GM19238 (cell line): Measurements from ENCODE around the gene PLA2G6.

ENCODE experiments used
- DNase-seq: peaks from one replicate; pipeline ENCODE4 v3.0.0; 2011; ENCODE audit warnings: low spot score; ENCODE audit not compliant: insufficient read length

PLA2G6 gene

GRCh38 chr22:38073150-38074130 lies 108.2 kb downstream of the PLA2G6 start:
- no peak for DNase-seq

DNA sequence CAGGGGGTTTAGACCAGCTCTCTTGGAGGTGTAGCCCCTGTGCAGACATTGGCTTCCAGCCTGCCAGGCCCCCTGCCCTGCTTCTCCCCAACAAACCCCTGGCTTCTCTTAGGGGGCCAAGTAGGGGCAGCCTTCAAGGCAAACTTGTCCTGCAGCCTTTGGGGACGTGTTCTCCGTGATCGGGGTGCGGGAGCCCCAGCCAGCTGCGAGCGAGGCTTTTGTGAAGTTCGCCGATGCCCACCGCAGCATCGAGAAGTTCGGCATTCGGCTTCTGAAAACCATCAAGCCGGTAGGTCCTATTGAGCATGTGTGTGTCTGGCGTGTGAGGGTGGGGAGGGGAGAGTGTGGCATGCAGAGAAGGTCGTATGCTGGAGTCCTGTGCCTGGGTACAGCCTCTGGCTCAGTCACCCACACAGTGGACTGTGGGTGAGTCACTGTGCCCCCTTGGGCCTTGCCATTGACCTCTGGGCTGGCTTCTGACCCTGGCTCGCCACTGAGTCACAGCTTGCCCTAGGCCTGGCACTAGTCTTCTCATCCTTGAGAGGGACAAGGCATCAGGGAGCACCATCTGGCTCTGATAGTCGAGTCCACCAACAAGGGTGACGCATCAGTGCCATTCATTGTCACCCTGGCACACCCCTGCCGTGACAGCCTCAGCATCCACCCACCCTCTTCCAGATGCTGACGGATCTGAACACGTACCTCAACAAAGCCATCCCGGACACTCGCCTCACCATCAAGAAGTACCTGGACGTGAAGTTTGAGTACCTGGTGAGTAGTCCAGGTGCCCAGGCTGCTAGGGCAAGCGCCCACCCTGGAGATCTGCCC lies 109.1 kb downstream of the PLA2G6 start:
- no peak for DNase-seq

GRCh38 chr22:38071421-38072321 lies 110.0 kb downstream of the PLA2G6 start:
- DNase-seq, result no peak

DNA sequence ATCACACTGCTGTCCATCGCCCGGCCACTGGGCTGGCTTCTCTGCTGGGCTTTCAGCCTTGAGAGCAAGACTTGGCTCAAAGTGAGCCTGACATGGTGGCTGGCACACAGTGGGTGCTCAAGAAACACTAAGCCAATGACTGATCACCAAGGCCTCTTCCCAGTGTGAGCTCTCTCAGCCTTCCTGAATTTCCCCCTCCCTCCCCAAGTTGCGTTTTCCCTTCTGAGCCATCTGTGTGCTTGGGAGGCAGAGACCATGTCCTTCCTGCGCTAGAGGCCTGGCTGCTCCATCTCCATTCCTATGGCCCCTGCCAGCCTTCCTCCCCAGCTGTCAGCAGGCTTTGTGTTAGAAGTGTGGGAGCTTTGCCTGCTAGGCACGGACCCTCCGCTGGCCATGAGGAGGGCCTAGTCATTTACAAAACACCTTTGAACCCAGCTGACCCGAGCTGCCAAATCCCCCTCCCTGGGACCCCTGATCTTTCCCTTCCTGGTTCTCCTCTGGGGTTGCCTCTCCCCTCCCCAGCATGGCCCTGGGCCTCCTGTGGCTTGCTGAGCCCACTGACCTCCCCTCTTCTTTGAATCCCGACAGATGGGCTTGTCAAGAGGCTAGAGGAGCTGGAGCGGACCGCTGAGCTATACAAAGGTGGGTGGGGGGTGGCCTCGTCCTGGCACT lies 111.2 kb downstream of the PLA2G6 start:
- no peak for DNase-seq

DNA sequence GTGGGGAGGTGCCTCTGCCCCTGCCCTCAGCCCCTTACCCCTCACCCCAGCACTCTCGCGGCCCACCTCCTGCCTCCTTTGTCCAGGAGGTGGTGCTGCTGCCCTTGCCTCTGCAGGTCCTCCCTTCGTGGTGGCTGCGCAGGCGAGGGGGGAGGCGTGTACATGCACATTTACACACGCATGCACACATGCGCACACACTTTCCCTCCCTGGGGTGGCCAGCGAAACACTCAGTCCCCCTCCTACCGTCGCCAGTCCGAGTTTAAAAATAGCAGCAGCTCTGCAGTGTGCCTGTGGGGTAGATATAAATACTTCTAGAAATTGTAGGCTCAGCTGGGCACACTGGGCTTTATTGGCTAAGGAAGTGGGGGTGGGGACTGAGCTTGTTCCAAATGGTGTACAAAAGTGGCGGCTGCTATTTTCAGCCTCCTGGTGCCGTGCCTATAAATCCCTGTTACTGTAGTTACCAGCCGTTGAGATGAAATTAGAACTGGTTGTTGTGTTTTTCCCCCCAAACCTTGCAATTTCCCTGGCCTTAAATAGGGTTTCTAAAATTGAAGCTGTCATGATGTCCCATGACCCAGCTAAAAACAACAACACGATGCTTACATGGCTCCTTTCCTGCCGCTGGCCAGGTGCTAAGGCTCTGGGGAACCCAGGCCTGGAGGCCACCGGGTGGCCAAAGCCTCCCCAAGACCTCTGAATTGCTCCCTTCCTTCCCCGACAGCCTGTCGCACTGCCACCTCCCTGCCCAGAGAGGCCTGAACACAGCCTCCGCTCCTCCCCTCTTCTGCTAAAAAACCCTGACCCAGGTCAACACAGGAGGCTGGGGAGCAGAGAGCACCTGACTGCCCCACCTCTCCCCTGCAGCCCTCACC lies 112.0 kb downstream of the PLA2G6 start:
- DNase-seq, result no peak

GRCh38 chr22:38068641-38069371 lies 112.8 kb downstream of the PLA2G6 start:
- no peak for DNase-seq

- DNase-seq, result no peak
Observed at GRCh38 chr22:38067761-38068360, 113.8 kb downstream of the PLA2G6 start.

GRCh38 chr22:38067028-38067415 lies 114.6 kb downstream of the PLA2G6 start:
- no peak for DNase-seq

GRCh38 chr22:38066381-38067027 lies 115.1 kb downstream of the PLA2G6 start:
- no peak for DNase-seq

GRCh38 chr22:38065539-38065938 lies 116.1 kb downstream of the PLA2G6 start:
- DNase-seq, result no peak

DNA sequence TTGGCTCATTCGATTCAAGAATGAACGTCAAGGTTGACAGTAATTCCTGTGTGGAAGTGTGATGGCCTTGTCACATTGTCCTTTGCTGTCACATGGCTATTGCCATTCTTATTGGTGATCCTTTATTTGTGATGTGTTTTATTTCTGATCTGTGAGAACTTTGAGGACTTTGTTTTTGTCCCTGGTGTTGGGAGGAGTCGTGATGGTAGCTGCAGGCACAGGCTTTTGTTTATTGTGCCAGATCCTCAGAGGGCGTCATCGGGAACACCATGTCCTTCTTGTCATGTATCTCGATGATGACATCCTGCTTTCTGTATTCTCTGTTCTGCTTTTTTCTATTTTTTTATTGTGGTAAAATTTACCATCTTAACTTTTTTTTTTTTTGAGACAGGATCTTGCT lies 118.8 kb downstream of the PLA2G6 start:
- DNase-seq, result no peak
